Neural progenitor cell (in vitro differentiated cells): Measurements from ENCODE around the gene PCSK2. TPM values are rescaled to one million over a fixed set of nuclear protein-coding genes. Genes with fewer than 3 reads are reported as not detected.

Experiments
- DNase-seq: peaks from one replicate; pipeline ENCODE4 v3.0.0-alpha.2; 2016; ENCODE audit warnings: low spot score
- H2AFZ ChIP-seq: fragments of 200-600 bp; sonication (generic); replicated peaks from 2 replicates; pipeline ENCODE4 v1.6.1; 2016; ENCODE audit warnings: antibody characterized with exemption
- H3F3A ChIP-seq: fragments of 200-600 bp; sonication (generic); 2 replicates; pipeline ENCODE4 v1.6.1; 2016; ENCODE audit warnings: antibody characterized with exemption, low read depth
- H3K27ac ChIP-seq: fragments of 200-600 bp; sonication (generic); 2 replicates; pipeline ENCODE4 v1.5.1; 2016; ENCODE audit warnings: mild to moderate bottlenecking
- H3K27me3 ChIP-seq: fragments of 200-600 bp; sonication (generic); 2 replicates; pipeline ENCODE4 v1.6.1; 2016; ENCODE audit warnings: mild to moderate bottlenecking, moderate library complexity
- H3K36me3 ChIP-seq: fragments of 200-600 bp; sonication (generic); 2 replicates; pipeline ENCODE4 v1.5.1; 2016
- H3K4me1 ChIP-seq: fragments of 200-600 bp; sonication (generic); 2 replicates; pipeline ENCODE4 v1.6.1; 2016; ENCODE audit warnings: mixed run types
- H3K4me2 ChIP-seq: fragments of 200-600 bp; sonication (generic); 2 replicates; pipeline ENCODE4 v1.6.1; 2016
- H3K4me3 ChIP-seq: fragments of 200-600 bp; sonication (generic); 2 replicates; pipeline ENCODE4 v1.5.1; 2016
- H3K79me2 ChIP-seq: fragments of 200-600 bp; sonication (generic); 2 replicates; pipeline ENCODE4 v1.6.1; 2016; ENCODE audit warnings: low read depth
- H3K9ac ChIP-seq: fragments of 200-600 bp; sonication (generic); 2 replicates; pipeline ENCODE4 v1.6.1; 2016
- H3K9me3 ChIP-seq: fragments of 200-600 bp; sonication (generic); 2 replicates; pipeline ENCODE4 v1.5.1; 2016; ENCODE audit warnings: low read depth
- H4K20me1 ChIP-seq: fragments of 200-600 bp; sonication (generic); 2 replicates; pipeline ENCODE4 v1.6.1; 2016; ENCODE audit warnings: low read depth
- H3K27ac Mint-ChIP-seq: 3 replicates; pipeline ENCODE4 v1.8.0; 2021; ENCODE audit warnings: mixed read lengths
- H3K27me3 Mint-ChIP-seq: 2 replicates; pipeline ENCODE4 v1.8.0; 2022; ENCODE audit warnings: low read depth, mild to moderate bottlenecking, inconsistent platforms, moderate library complexity, mixed read lengths; ENCODE audit not compliant: insufficient read depth
- H3K36me3 Mint-ChIP-seq: 3 replicates; pipeline ENCODE4 v1.8.0; 2021; ENCODE audit warnings: mixed read lengths
- H3K4me1 Mint-ChIP-seq: 3 replicates; pipeline ENCODE4 v1.8.0; 2021; ENCODE audit warnings: mixed read lengths
- H3K4me3 Mint-ChIP-seq: 3 replicates; pipeline ENCODE4 v1.8.0; 2021; ENCODE audit warnings: mild to moderate bottlenecking, moderate library complexity, mixed read lengths
- H3K9me3 Mint-ChIP-seq: 3 replicates; pipeline ENCODE4 v1.8.0; 2020; ENCODE audit warnings: mixed read lengths
- CTCF ChIP-seq: fragments of 200-600 bp; sonication (generic); IDR thresholded peaks from 2 replicates; pipeline ENCODE4 v1.5.1; 2017; ENCODE audit warnings: antibody characterized with exemption, mild to moderate bottlenecking
- EZH2 ChIP-seq: fragments of 200-600 bp; sonication (generic); IDR thresholded peaks from 2 replicates; pipeline ENCODE4 v1.6.1; 2017; ENCODE audit warnings: antibody characterized with exemption, mild to moderate bottlenecking, moderate library complexity
- EZH2phosphoT487 ChIP-seq: fragments of 200-600 bp; sonication (generic); IDR thresholded peaks from 2 replicates; pipeline ENCODE4 v1.6.1; 2017; ENCODE audit warnings: antibody characterized with exemption
- total RNA-seq: library from RNA; depleted of rRNA; stranded (reverse); fragments of >200 nt; gene quantifications from 2 replicates; pipeline ENCODE4 v1.2.3, GENCODE V29; 2015; ENCODE audit warnings: low replicate concordance

The PCSK2 gene
- total RNA-seq, 1 donor from 2014 or later = 0.07 TPM

- Histone ChIP-seq H3K4me2 (no peak overlapping the region), H3K4me3 (no peak overlapping the region), H3K79me2 (no peaks in the 10 kb centered on the region), H3K36me3 (no peaks in the 10 kb centered on the region), H3K27ac (no peak overlapping the region), H4K20me1 (no peaks in the 10 kb centered on the region), H3K9me3 (no peaks in the 10 kb centered on the region), H3K9ac (no peak overlapping the region), H3K4me1 (no peaks in the 10 kb centered on the region), H2AFZ (no peak overlapping the region), H3F3A (no peaks in the 10 kb centered on the region), H3K27me3 (no peaks in the 10 kb centered on the region)
- H3K4me3 Mint-ChIP-seq = no peak overlapping the region
- TF ChIP-seq EZH2phosphoT487 (no peak), CTCF (no peak), EZH2 (no peak)
- peaks cover 3% of the 10 kb centered on the region for H3K27me3 Mint-ChIP-seq
- no peaks in the 10 kb centered on the region for H3K4me1 Mint-ChIP-seq
- H3K9me3 Mint-ChIP-seq = no peaks in the 10 kb centered on the region
- H3K27ac Mint-ChIP-seq = no peak overlapping the region
- H3K36me3 Mint-ChIP-seq = no peaks in the 10 kb centered on the region
- DNase-seq = no peak
Observed at GRCh38 chr20:17295151-17295726, 68.4 kb downstream of the PCSK2 start.

GRCh38 chr20:17295991-17296390, 69.2 kb downstream of the PCSK2 start:
- no peak overlapping the region for H3K27ac ChIP-seq
- H3K4me2 ChIP-seq = no peak overlapping the region
- H3K9ac ChIP-seq = no peak overlapping the region
- Mint-ChIP-seq H3K4me1 (no peaks in the 10 kb centered on the region), H3K27ac (no peak overlapping the region), H3K4me3 (no peak overlapping the region), H3K36me3 (no peaks in the 10 kb centered on the region), H3K9me3 (no peaks in the 10 kb centered on the region), H3K27me3 (peaks cover 3% of the 10 kb centered on the region)
- no peaks in the 10 kb centered on the region for H3K36me3 ChIP-seq
- H3K4me3 ChIP-seq = no peak overlapping the region
- TF ChIP-seq CTCF = no peak
- no peak for TF ChIP-seq EZH2phosphoT487
- TF ChIP-seq EZH2 = no peak
- H3K9me3 ChIP-seq = no peaks in the 10 kb centered on the region
- H4K20me1 ChIP-seq = no peaks in the 10 kb centered on the region
- no peaks in the 10 kb centered on the region for H3F3A ChIP-seq
- H3K27me3 ChIP-seq = no peaks in the 10 kb centered on the region
- no peaks in the 10 kb centered on the region for H3K4me1 ChIP-seq
- H3K79me2 ChIP-seq = no peaks in the 10 kb centered on the region
- no peak overlapping the region for H2AFZ ChIP-seq
- DNase-seq = no peak

GRCh38 chr20:17298171-17298570, 71.3 kb downstream of the PCSK2 start:
- no peaks in the 10 kb centered on the region for H3K9me3 Mint-ChIP-seq
- TF ChIP-seq CTCF = no peak
- no peak for TF ChIP-seq EZH2
- no peak for TF ChIP-seq EZH2phosphoT487
- peaks cover 3% of the 10 kb centered on the region for H3K27me3 Mint-ChIP-seq
- Histone ChIP-seq H3K4me2 (no peak overlapping the region), H2AFZ (no peak overlapping the region), H3K9me3 (no peaks in the 10 kb centered on the region), H3F3A (no peaks in the 10 kb centered on the region), H3K36me3 (no peaks in the 10 kb centered on the region), H3K27ac (no peak overlapping the region), H3K4me1 (no peaks in the 10 kb centered on the region), H3K4me3 (no peak overlapping the region), H4K20me1 (no peaks in the 10 kb centered on the region), H3K9ac (no peak overlapping the region), H3K79me2 (no peaks in the 10 kb centered on the region), H3K27me3 (no peaks in the 10 kb centered on the region)
- no peak overlapping the region for H3K4me3 Mint-ChIP-seq
- H3K36me3 Mint-ChIP-seq = no peaks in the 10 kb centered on the region
- H3K4me1 Mint-ChIP-seq = no peaks in the 10 kb centered on the region
- no peak overlapping the region for H3K27ac Mint-ChIP-seq
- no peak for DNase-seq
